A549 treated with RU486 at 1 μM for 4 hours (cell line): Measurements from ENCODE around the gene TBX18. TPM values are rescaled to one million over a fixed set of nuclear protein-coding genes. Genes with fewer than 3 reads are reported as not detected.

Experiments
- total RNA-seq: library from RNA; stranded (reverse); fragments of 200-300 nt; extraction: Qiagen RNA extraction; gene quantifications from 5 replicates; pipeline ENCODE4 v1.2.3, GENCODE V29; 2022; ENCODE audit warnings: low read depth

TBX18 gene
- total RNA-seq = 12.7 to 21.0 TPM (median 15.1 TPM) in 5 replicates

GRCh38 chr6:84764332-84765049 is at the start of gene TBX18:
TSS of gene TBX18 (minus strand) at chr6:84764598. CDS start at chr6:84764181, 417 bp downstream.

